ENCODE measurements around the gene HMGN1. TPM values are rescaled to one million over a fixed set of nuclear protein-coding genes. Genes with fewer than 3 reads are reported as not detected.
A peak's percentile ranks its signal among the peaks of the same experiment; 100 is the strongest.

The HMGN1 gene
- total RNA-seq, 1 donor from 2014 or later = 64.5 TPM

DNA sequence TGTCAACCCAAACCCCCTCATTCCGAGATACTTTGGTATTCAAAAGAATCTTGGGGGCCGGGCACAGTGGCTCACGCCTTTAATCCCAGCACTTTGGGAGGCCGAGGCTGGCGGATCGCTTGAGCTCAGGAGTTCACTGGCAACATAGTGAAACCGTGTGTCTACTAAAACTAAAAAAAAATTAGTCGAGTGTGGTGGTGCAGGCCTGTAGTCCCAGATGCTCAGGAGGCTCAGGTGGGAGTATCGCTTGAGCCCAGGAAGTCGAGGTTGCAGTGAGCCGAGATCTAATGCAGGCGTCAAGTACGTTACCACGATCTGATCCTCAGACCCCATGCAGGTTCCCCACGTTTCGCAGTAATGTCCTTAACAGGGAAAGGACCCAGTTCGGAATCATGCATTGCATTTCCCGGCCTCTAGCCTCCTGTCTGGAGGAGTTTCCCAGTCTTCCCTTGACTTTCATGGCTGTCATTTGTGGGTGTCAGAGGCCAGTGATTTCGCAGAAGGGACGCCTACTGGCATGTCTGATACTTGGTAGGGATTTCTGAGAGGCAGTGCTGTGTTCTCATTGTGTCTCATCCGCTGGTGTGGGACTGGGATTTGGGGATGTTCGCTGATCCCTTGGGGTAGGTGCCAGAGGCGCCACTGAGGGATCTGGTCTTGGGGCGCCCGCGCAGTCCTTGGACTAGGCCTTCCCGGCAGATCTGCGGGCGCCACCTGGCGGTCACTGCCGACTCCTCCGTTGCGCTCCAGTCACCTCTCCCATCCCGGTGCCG, 39.3 kb upstream of the HMGN1 start:
- Histone ChIP-seq H3K27ac (replicated peaks) (peak overlapping the region; percentile 83), H3K9me3 (replicated peaks) (no peaks in the 10 kb centered on the region), H3K36me3 (peaks cover 25% of the 10 kb centered on the region), H3K27me3 (ENCODE audit: low read depth) (no peaks in the 10 kb centered on the region), H3K4me1 (peaks cover 50% of the 10 kb centered on the region), H3K4me3 (peak overlapping the region; percentile 65)
- intact Hi-C loops (cut with micrococcal nuclease) = no loop called here
- peak; percentile 93 for DNase-seq
- TF ChIP-seq, protein P1, sequence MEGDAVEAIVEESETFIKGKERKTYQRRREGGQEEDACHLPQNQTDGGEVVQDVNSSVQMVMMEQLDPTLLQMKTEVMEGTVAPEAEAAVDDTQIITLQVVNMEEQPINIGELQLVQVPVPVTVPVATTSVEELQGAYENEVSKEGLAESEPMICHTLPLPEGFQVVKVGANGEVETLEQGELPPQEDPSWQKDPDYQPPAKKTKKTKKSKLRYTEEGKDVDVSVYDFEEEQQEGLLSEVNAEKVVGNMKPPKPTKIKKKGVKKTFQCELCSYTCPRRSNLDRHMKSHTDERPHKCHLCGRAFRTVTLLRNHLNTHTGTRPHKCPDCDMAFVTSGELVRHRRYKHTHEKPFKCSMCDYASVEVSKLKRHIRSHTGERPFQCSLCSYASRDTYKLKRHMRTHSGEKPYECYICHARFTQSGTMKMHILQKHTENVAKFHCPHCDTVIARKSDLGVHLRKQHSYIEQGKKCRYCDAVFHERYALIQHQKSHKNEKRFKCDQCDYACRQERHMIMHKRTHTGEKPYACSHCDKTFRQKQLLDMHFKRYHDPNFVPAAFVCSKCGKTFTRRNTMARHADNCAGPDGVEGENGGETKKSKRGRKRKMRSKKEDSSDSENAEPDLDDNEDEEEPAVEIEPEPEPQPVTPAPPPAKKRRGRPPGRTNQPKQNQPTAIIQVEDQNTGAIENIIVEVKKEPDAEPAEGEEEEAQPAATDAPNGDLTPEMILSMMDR (IDR thresholded peaks at IDR 0.05; ENCODE audit: borderline replicate concordance) = peak; percentile 96

DNA sequence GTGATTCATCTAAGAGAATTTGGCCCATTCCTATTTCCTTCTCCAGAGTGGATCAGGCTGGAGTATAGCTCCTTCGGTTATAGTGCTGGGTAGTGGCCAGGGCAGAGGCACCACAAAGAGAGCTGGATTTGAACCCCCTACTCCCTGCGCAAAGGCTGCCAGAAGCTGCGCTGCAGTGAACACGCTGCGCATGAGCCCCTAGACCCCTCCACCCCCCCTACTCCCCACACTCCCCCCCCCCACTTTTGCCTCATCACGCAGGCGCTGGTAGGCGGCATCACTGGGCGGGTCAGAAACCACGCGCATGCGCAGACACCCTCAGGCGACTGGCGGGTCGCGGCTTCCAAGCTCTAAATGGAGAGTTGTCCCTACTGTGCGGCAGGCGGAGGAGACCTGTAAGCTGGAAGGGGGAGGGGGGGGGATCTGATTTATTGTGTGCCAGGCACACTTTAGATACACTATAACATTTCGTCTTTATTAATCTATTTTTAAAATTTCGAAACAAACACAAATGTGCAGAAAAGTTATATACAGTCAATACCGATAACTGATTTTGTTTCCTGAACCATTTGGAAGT, 38.7 kb upstream of the HMGN1 start:
- peak; percentile 92 for DNase-seq
- peaks cover 19% of the 10 kb centered on the region for H3K36me3 ChIP-seq
- peak overlapping the region; percentile 83 for H3K27ac ChIP-seq (replicated peaks)

DNA sequence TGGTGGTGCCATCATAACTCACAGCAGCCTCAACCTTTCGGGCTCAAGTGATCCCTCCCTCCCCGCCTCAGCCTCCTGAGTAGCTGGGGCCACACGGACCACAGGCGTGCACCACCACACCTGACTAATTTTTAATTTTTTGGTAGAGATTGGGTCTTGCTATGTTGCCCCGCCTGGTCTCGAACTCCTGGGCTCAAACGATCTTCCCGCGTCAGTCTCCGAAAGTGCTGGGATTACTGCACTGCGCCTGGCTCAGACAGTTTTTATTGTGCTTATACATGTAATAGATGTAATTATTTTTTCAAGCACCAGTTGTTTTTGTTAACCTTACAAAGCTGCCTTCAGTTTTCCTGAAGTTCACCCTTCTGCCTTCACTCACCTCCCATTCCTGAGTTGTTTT, 38.0 kb upstream of the HMGN1 start:
- Histone ChIP-seq H3K27me3 (ENCODE audit: low read depth) (no peaks in the 10 kb centered on the region), H3K27ac (replicated peaks) (peak overlapping the region; percentile 83), H3K4me3 (peak overlapping the region; percentile 65), H3K4me1 (peaks cover 51% of the 10 kb centered on the region), H3K9me3 (replicated peaks) (no peaks in the 10 kb centered on the region), H3K36me3 (peaks cover 12% of the 10 kb centered on the region)
- intact Hi-C loops (cut with micrococcal nuclease) = no loop called here
- TF ChIP-seq, protein P1 (IDR thresholded peaks at IDR 0.05; ENCODE audit: borderline replicate concordance) = no peak
- no peak for DNase-seq

More for the DNA sequence above, 38.7 kb upstream of the HMGN1 start:
- H3K4me3 ChIP-seq = peak overlapping the region; percentile 65
- H3K4me1 ChIP-seq = peaks cover 50% of the 10 kb centered on the region
- no peaks in the 10 kb centered on the region for H3K9me3 ChIP-seq (replicated peaks)
- TF ChIP-seq, protein P1 (IDR thresholded peaks at IDR 0.05; ENCODE audit: borderline replicate concordance) = no peak
- intact Hi-C loops (cut with micrococcal nuclease) = no loop called here
- H3K27me3 ChIP-seq (ENCODE audit: low read depth) = no peaks in the 10 kb centered on the region

DNA sequence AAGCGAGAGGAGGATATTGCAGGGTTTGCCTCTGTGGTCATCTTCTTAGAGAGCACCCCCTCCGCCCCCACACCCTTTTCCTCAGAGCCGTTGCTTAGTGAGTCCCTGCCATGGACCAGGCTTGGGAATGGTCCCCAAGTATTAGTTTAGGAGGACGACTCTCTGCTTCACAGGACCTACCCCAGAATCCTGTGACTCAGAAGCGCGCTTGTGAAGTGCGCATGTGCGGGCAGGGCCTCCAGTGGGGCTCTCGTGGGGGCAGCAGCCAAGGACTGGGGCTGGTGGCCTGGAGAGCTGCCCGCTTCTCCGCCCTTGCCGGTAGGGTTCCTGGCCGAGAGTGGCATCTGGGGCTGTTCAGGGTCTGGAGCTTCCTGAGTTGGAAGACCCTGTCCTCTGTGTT, 37.3 kb upstream of the HMGN1 start:
- H3K4me3 ChIP-seq = peak overlapping the region; percentile 63
- no peaks in the 10 kb centered on the region for H3K9me3 ChIP-seq (replicated peaks)
- TF ChIP-seq, protein P1 (IDR thresholded peaks at IDR 0.05; ENCODE audit: borderline replicate concordance) = no peak
- no peak for DNase-seq
- H3K27me3 ChIP-seq (ENCODE audit: low read depth) = no peaks in the 10 kb centered on the region
- peak overlapping the region; percentile 83 for H3K27ac ChIP-seq (replicated peaks)
- H3K36me3 ChIP-seq = peaks cover 7% of the 10 kb centered on the region
- H3K4me1 ChIP-seq = peaks cover 58% of the 10 kb centered on the region
- intact Hi-C loops (cut with micrococcal nuclease) = no loop called here

DNA sequence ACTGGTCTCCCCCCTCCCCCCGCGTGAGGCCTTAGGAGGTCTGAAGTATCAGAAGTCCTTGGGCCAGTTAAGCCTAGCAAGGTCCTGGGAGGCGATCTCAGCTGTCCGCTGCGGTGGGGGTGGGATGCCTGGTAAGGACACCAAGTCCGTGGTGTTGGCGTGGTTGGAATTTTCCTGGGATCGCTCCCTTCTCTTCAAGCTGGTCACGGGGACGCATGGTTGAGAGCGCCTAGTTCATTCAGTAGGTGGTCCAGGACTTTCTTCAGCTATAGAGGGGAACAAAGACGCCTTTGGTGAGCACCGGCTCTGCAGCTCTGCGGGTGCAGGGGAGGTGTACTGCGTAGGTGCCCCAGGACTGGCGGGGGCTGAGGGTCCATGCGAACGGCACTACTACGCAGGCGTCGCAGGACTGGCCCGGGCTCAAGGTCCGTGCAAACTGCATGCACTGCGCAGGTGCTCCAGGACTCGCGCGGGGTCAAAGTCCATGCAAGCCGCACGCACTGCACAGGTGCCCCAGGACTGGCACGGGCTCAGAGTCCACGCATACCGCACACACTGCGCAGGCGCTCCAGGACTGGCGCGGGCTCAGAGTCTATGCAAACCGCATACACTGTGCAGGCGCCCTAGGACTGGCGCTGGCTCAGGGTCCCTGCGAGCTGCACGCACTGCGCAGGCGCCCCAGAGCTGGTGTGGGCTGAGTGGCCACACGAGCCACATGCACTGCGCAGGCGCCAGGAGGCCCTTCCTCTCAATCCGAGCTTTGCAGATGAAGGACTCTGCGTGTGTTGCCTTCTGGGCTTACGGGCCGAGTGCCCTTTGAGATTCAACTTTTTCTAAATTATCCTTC, 36.6 kb upstream of the HMGN1 start:
- Histone ChIP-seq H3K36me3 (peaks cover under 1% of the 10 kb centered on the region), H3K27ac (replicated peaks) (peak overlapping the region; percentile 83), H3K4me3 (peak overlapping the region; percentile 63), H3K27me3 (ENCODE audit: low read depth) (no peaks in the 10 kb centered on the region), H3K9me3 (replicated peaks) (no peaks in the 10 kb centered on the region), H3K4me1 (peaks cover 63% of the 10 kb centered on the region)
- TF ChIP-seq, protein P1 (IDR thresholded peaks at IDR 0.05; ENCODE audit: borderline replicate concordance) = no peak
- intact Hi-C loops (cut with micrococcal nuclease) = no loop called here
- DNase-seq = peak; percentile 86

Data from left ventricle myocardium inferior (tissue), 1 donor.